Motor neuron (in vitro differentiated cells): ENCODE results near the gene ERN1. TPM values are rescaled to one million over a fixed set of nuclear protein-coding genes. Genes with fewer than 3 reads are reported as not detected.
"Not testable (repeated sequence)": the region's sequence is repeated elsewhere in the genome, so short reads cannot be mapped to it uniquely, and the experiment has no call there.

Source experiments
- ATAC-seq, 8 experiments: fragments of 200-7000 bp; cut with Tn5 transposase; replicated peaks in 6 of 8; 2 replicates each; pipeline ENCODE4 v1.8.0; 2021; ENCODE audit warnings: mild to moderate bottlenecking in 8 of 8, moderate library complexity in 8 of 8
- H3K27ac ChIP-seq, 2 donors: fragments of 250-450 bp; sonication (Bioruptor Pico); 2 replicates each; pipeline ENCODE4 v1.9.0; 2021; ENCODE audit warnings: antibody characterized with exemption in 2 of 2, mild to moderate bottlenecking in 2 of 2, moderate library complexity in 1 of 2
- H3K4me1 ChIP-seq, 2 donors: fragments of 250-450 bp; sonication (Bioruptor Pico); replicated peaks in 1 of 2; 2 replicates each; pipeline ENCODE4 v1.6.1; 2021; ENCODE audit warnings: antibody characterized with exemption in 2 of 2, mild to moderate bottlenecking in 2 of 2, moderate library complexity in 1 of 2
- H3K4me3 ChIP-seq, 5 donors: fragments of 250-450 bp; sonication (Bioruptor Pico); 2 replicates each; pipeline ENCODE4 v1.9.0; 2021; ENCODE audit warnings: antibody characterized with exemption in 5 of 5, mild to moderate bottlenecking in 5 of 5, moderate library complexity in 4 of 5
- WGBS, 10 experiments: fragments of 450-650 bp; shearing (Covaris generic); methylation state at CpG; one replicate each; pipeline ENCODE4 v1.0.0; 2022; 5-methylcytosine and 5-hydroxymethylcytosine counted together
- in situ Hi-C, 9 experiments: fragments of 400-800 bp; cut with MboI; loops; one replicate each; pipeline ENCODE4 v1.15.0; 2021; ENCODE audit warnings: low sequenced_read_pairs in 9 of 9, low pct_unique_long_range_greater_than_20kb in 2 of 9; ENCODE audit not compliant: unreplicated experiment in 9 of 9
- total RNA-seq, 8 experiments: library from RNA; unstranded; fragments of 300-600 nt; gene quantifications; 2 replicates each; pipeline versions ENCODE4 v1.2.3 to v1.2.4, GENCODE V29; 2022

Gene ERN1
- total RNA-seq, 8 experiments from 2014 or later = 2.3 to 10.4 (median 5.0) TPM

GRCh38 chr17:64130559-64131001 is 636 bp upstream of the ERN1 start:
- Histone ChIP-seq H3K4me1 (peaks cover 14 to 20% of the 10 kb centered on the region in 2 donors), H3K27ac (peak overlapping the region; percentile 26 to 48), H3K4me3 (peak overlapping the region; percentile 74 to 92 (median 82))
- no peak for ATAC-seq
- 20 to 92% (median 63%) methylated on average over 2 to 7 of the region's 24 CpGs; no CpG with 5 or more reads in 4 of the 10 experiments for WGBS, 10 experiments
- in situ Hi-C loops = loop anchor here in 8 of 9 experiments (10.0 to 25.0 kb wide), 4 partner anchors 93 to 218 kb away; partner anchors contain the start of genes CSHL1 (in 5 of the 8), GH1 (in 5 of the 8) and CD79B (in 2 of the 8)

- WGBS, 10 experiments = 0% methylated on average over 1 of the region's 31 CpGs; no CpG with 5 or more reads in 9 of the 10 experiments
- peak overlapping the region; percentile 59 to 75 for H3K27ac ChIP-seq
- in situ Hi-C loops = loop anchor here in 8 of 9 experiments (25.0 kb wide), 3 partner anchors 92 to 217 kb away; partner anchors contain the start of genes CSHL1 (in 5 of the 8), GH1 (in 5 of the 8) and CD79B (in 2 of the 8)
- peak overlapping the region; percentile 74 to 92 (median 82) for H3K4me3 ChIP-seq
- peaks cover 14 to 20% of the 10 kb centered on the region in 2 donors for H3K4me1 ChIP-seq
- ATAC-seq = no peak
Measured at GRCh38 chr17:64129515-64129764, 504 bp downstream of the ERN1 start.

- Histone ChIP-seq H3K27ac (no peak overlapping the region), H3K4me3 (peak overlapping the region; percentile 74 to 92 (median 82)), H3K4me1 (peaks cover 14 to 20% of the 10 kb centered on the region in 2 donors)
- in situ Hi-C loops = loop anchor here in 8 of 9 experiments (25.0 kb wide), 3 partner anchors 92 to 217 kb away; partner anchors contain the start of genes CSHL1 (in 5 of the 8), GH1 (in 5 of the 8) and CD79B (in 2 of the 8)
- peak in 3 of 8 experiments; percentile 1 to 4 (median 4) for ATAC-seq
- 0 to 51% (median 24%) methylated on average over 1 to 11 of the region's 15 CpGs; no CpG with 5 or more reads in 1 of the 10 experiments for WGBS, 10 experiments
Measured at GRCh38 chr17:64128787-64129514, 993 bp downstream of the ERN1 start.

- H3K27ac ChIP-seq = no peak overlapping the region
- in situ Hi-C loops = loop anchor here in 8 of 9 experiments (25.0 kb wide), 3 partner anchors 90 to 215 kb away; partner anchors contain the start of genes CSHL1 (in 5 of the 8), GH1 (in 5 of the 8) and CD79B (in 2 of the 8)
- 0 to 83% (median 61%) methylated on average over 1 of the region's 1 CpG; no CpG with 5 or more reads in 4 of the 10 experiments for WGBS, 10 experiments
Measured at GRCh38 chr17:64126918-64127317, 3.0 kb downstream of the ERN1 start.

GRCh38 chr17:64125937-64126336 is 4.0 kb downstream of the ERN1 start:
- 56 to 100% (median 87%) methylated on average over 1 to 3 of the region's 3 CpGs for WGBS, 10 experiments
- in situ Hi-C loops = loop anchor here in 8 of 9 experiments (25.0 kb wide), 3 partner anchors 89 to 214 kb away; partner anchors contain the start of genes CSHL1 (in 5 of the 8), GH1 (in 5 of the 8) and CD79B (in 2 of the 8)
- Histone ChIP-seq H3K4me1 (peaks cover 13 to 15% of the 10 kb centered on the region in 2 donors), H3K27ac (no peak overlapping the region), H3K4me3 (no peak overlapping the region)
- ATAC-seq = no peak

More at GRCh38 chr17:64126918-64127317, 3.0 kb downstream of the ERN1 start:
- Histone ChIP-seq H3K4me3 (no peak overlapping the region), H3K4me1 (peaks cover 14 to 18% of the 10 kb centered on the region in 2 donors)
- no peak for ATAC-seq

- 33 to 100% (median 89%) methylated on average over 1 to 3 of the region's 3 CpGs for WGBS, 10 experiments
- H3K4me3 ChIP-seq = no peak overlapping the region
- H3K27ac ChIP-seq = no peak overlapping the region
- ATAC-seq = no peak
- in situ Hi-C loops = loop anchor here in 8 of 9 experiments (25.0 kb wide), 3 partner anchors 87 to 212 kb away; partner anchors contain the start of genes CSHL1 (in 5 of the 8), GH1 (in 5 of the 8) and CD79B (in 2 of the 8)
- H3K4me1 ChIP-seq = peaks cover 7 to 19% of the 10 kb centered on the region in 2 donors
Measured at GRCh38 chr17:64124609-64125008, 5.3 kb downstream of the ERN1 start.

GRCh38 chr17:64123114-64123513 is 6.8 kb downstream of the ERN1 start:
- Histone ChIP-seq H3K27ac (no peak overlapping the region), H3K4me1 (peaks cover 10 to 16% of the 10 kb centered on the region in 2 donors), H3K4me3 (no peak overlapping the region)
- no peak for ATAC-seq
- in situ Hi-C loops = no loop called here
- WGBS, 10 experiments = 57 to 100% (median 84%) methylated on average over 1 to 4 of the region's 4 CpGs; no CpG with 5 or more reads in 2 of the 10 experiments

- H3K4me3 ChIP-seq, in situ Hi-C loops, H3K4me1 ChIP-seq, H3K27ac ChIP-seq: not testable (repeated sequence)
- WGBS, 10 experiments = 74 to 97% (median 90%) methylated on average over 3 to 9 of the region's 13 CpGs; no CpG with 5 or more reads in 1 of the 10 experiments
- ATAC-seq = peak in 1 of 8 experiments; percentile 29
Measured at GRCh38 chr17:64120972-64121786, 8.8 kb downstream of the ERN1 start.

- Histone ChIP-seq H3K4me3 (no peak overlapping the region), H3K27ac (no peak overlapping the region), H3K4me1 (peaks cover 5 to 6% of the 10 kb centered on the region in 2 donors)
- in situ Hi-C loops = no loop called here
- 80 to 100% (median 93%) methylated on average over 1 to 3 of the region's 3 CpGs; no CpG with 5 or more reads in 3 of the 10 experiments for WGBS, 10 experiments
- ATAC-seq = peak in 1 of 8 experiments; percentile 35
Measured at GRCh38 chr17:64120159-64120810, 9.7 kb downstream of the ERN1 start.

GRCh38 chr17:64117981-64118979 is 11.7 kb downstream of the ERN1 start:
- no peak overlapping the region for H3K4me3 ChIP-seq
- ATAC-seq = peak in 5 of 8 experiments; percentile 18 to 79 (median 30)
- H3K4me1 ChIP-seq = peaks cover 5 to 6% of the 10 kb centered on the region in 2 donors
- in situ Hi-C loops = no loop called here
- WGBS, 10 experiments = 50 to 100% (median 77%) methylated on average over 2 to 10 of the region's 10 CpGs
- no peak overlapping the region for H3K27ac ChIP-seq

GRCh38 chr17:64115822-64116534 is 14.0 kb downstream of the ERN1 start:
- 35 to 100% (median 81%) methylated on average over 1 to 7 of the region's 7 CpGs for WGBS, 10 experiments
- in situ Hi-C loops = no loop called here
- ATAC-seq = peak in 1 of 8 experiments; percentile 22
- peaks cover 5 to 6% of the 10 kb centered on the region in 2 donors for H3K4me1 ChIP-seq
- H3K4me3 ChIP-seq = no peak overlapping the region
- no peak overlapping the region for H3K27ac ChIP-seq
